ENCODE data around the gene FHIP2A. TPM values are rescaled to one million over a fixed set of nuclear protein-coding genes. Genes with fewer than 3 reads are reported as not detected.

FHIP2A gene
- total RNA-seq, 1 experiment from 2014 or later: 20.7 TPM

DNA sequence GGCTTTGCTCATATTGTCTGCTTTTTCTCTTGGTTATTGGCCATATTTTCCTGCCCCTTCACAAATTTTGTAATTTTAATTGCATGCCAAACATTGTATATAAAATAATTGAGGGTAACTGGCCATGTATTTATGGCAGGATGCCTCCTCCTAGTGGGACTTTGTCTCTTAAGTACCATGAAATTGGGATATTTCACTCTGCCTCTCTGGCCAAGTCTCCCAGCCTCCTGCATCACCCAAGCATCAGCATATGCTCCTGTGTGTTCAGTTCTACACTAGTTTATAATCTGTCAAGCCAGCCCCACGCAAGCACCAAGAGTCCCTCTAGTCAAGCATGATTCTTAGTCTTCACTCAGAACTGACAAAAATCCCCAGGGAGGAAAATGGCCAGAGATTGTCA lies 44.2 kb upstream of the FHIP2A start:
- Histone ChIP-seq H3K9ac (ENCODE audit: low read length) (no peak overlapping the region), H3K27me3 (ENCODE audit: insufficient read depth, low read length) (no peaks in the 10 kb centered on the region), H3K9me2 (ENCODE audit: insufficient read depth) (no peaks in the 10 kb centered on the region), H3K27ac (ENCODE audit: low read depth, low read length) (no peak overlapping the region), H3K9me3 (ENCODE audit: control insufficient read depth in 1 of 2, insufficient read depth in 1 of 2, low read depth in 1 of 2, low read length in 2 of 2) (no peaks in the 10 kb centered on the region), H3K4me1 (ENCODE audit: control insufficient read depth in 1 of 2, insufficient read depth in 2 of 2, low read length in 2 of 2) (peaks cover 26 to 27% of the 10 kb centered on the region in 2 experiments), H2AFZ (ENCODE audit: low read depth, low read length, poor library complexity, severe bottlenecking) (no peak overlapping the region), H3K36me3 (ENCODE audit: control insufficient read depth in 1 of 2, insufficient read depth in 2 of 2, low read length in 2 of 2) (no peaks in the 10 kb centered on the region), H3K4me2 (ENCODE audit: low read length) (no peak overlapping the region), H3K4me3 (replicated peaks in 1 of 2; ENCODE audit: low read depth in 1 of 2, low read length in 2 of 2) (no peak overlapping the region), H4K20me1 (ENCODE audit: insufficient read depth) (no peaks in the 10 kb centered on the region), H3K79me2 (ENCODE audit: insufficient read depth, low read length) (no peaks in the 10 kb centered on the region)
- ATAC-seq (no peak), DNase-seq (ENCODE audit: low read depth, low spot score) (no peak)
- peak; percentile 45; the same call in 1 of the 2 replicates for TF ChIP-seq RAD21 (IDR thresholded peaks at IDR 0.05; ENCODE audit: low read depth)
- TF ChIP-seq EZH2 (IDR thresholded peaks at IDR 0.05): no peak
- RAD21 ChIA-PET (ENCODE audit: low non-redundant PET in 1 of 2, low total read pairs in 2 of 2, uncharacterized antibody in 2 of 2, unreplicated experiment in 2 of 2): no interaction called here
- CTCF ChIA-PET: interaction anchor here (1.1 kb wide), 1 partner anchor 352 kb away, joined by 3 read pairs; no protein-coding TSS in a partner anchor
- BruUV-seq (replicated peaks): no TSS peak
- intact Hi-C loops (cut with micrococcal nuclease): no loop called here
- POLR2A ChIA-PET: no interaction called here

DNA sequence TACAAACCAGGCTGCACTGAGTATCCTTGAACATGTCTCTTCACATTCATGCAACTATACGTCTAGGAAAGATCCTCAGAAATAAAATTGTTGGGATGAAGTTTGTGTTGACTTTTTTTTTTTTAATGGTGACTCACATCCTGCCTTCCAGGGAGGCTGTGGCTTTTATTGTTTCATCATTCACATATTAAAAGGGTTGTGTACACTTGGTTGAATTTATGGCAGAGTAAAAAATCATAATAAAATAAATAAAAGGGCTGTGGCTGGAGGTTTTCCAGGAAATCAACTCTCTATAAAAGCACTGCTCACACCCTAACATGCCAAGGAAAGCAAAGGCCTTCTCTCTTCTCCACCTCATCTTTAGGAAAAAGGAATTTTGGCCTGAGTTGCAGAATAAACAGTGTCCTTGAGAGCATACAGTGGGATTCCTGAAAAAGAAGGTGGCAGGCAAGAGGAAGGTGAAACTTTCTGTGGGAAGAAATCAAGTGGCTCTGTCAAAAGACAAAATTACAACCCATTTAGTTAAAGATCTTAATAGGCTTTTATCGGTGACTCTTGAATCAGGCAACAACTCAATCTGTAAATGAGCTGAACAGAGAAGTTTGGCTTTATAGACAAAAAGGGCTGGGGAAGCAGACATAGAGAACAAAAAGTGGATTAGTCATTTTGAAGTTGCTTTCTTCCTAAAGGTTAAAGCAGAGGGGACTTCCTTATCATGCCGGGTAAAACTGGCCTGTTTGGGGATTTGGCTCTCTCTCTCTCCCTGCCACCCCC lies 41.6 kb upstream of the FHIP2A start:
- RAD21 ChIA-PET (ENCODE audit: low non-redundant PET in 1 of 2, low total read pairs in 2 of 2, uncharacterized antibody in 2 of 2, unreplicated experiment in 2 of 2): interaction anchor here in 1 of 2 experiments (1.0 kb wide), 1 partner anchor 85 kb away, joined by 3 read pairs; no protein-coding TSS in a partner anchor
- peaks cover 26 to 27% of the 10 kb centered on the region in 2 experiments for H3K4me1 ChIP-seq (ENCODE audit: control insufficient read depth in 1 of 2, insufficient read depth in 2 of 2, low read length in 2 of 2)
- no peaks in the 10 kb centered on the region for H3K27me3 ChIP-seq (ENCODE audit: insufficient read depth, low read length)
- peak overlapping the region; percentile 58 for H2AFZ ChIP-seq (ENCODE audit: low read depth, low read length, poor library complexity, severe bottlenecking)
- ATAC-seq (peak; percentile 82), DNase-seq (ENCODE audit: low read depth, low spot score) (peak; percentile 76)
- CTCF ChIA-PET: interaction anchor here (0.9 to 1.3 kb wide), 2 partner anchors 230 to 309 kb away, joined by 3 read pairs; no protein-coding TSS in a partner anchor
- no peaks in the 10 kb centered on the region for H3K79me2 ChIP-seq (ENCODE audit: insufficient read depth, low read length)
- no peaks in the 10 kb centered on the region for H3K36me3 ChIP-seq (ENCODE audit: control insufficient read depth in 1 of 2, insufficient read depth in 2 of 2, low read length in 2 of 2)
- no peaks in the 10 kb centered on the region for H3K9me2 ChIP-seq (ENCODE audit: insufficient read depth)
- intact Hi-C loops (cut with micrococcal nuclease): loop anchor here (10.0 kb wide), 2 partner anchors 145 to 345 kb away; no protein-coding TSS in a partner anchor
- H3K27ac ChIP-seq (ENCODE audit: low read depth, low read length): peak overlapping the region; percentile 49
- H3K9ac ChIP-seq (ENCODE audit: low read length): peak overlapping the region; percentile 6
- BruUV-seq (replicated peaks): no TSS peak
- H3K4me2 ChIP-seq (ENCODE audit: low read length): peak overlapping the region; percentile 56
- no peaks in the 10 kb centered on the region for H4K20me1 ChIP-seq (ENCODE audit: insufficient read depth)
- H3K4me3 ChIP-seq (replicated peaks in 1 of 2; ENCODE audit: low read depth in 1 of 2, low read length in 2 of 2): peak overlapping the region in 1 of 2 experiments; percentile 14; a peak in 1 of 4 replicates
- POLR2A ChIA-PET: no interaction called here
- H3K9me3 ChIP-seq (ENCODE audit: control insufficient read depth in 1 of 2, insufficient read depth in 1 of 2, low read depth in 1 of 2, low read length in 2 of 2): no peaks in the 10 kb centered on the region
- TF ChIP-seq POLR2AphosphoS5 (IDR thresholded peaks at IDR 0.05; ENCODE audit: low read depth, low read length) (peak; percentile 47; the same call in 1 of the 2 replicates), EGR1 (IDR thresholded peaks at IDR 0.05; ENCODE audit: low read depth) (no peak), FOSL1 (IDR thresholded peaks at IDR 0.05; ENCODE audit: low read depth) (peak; percentile 94), JUND (IDR thresholded peaks at IDR 0.05) (peak; percentile 95), EZH2 (IDR thresholded peaks at IDR 0.05) (no peak), RAD21 (IDR thresholded peaks at IDR 0.05; ENCODE audit: low read depth) (peak; percentile 39; the same call in 1 of the 2 replicates), TCF7L2 (IDR thresholded peaks at IDR 0.05; ENCODE audit: borderline replicate concordance, extremely low read depth, insufficient read depth, insufficient read length) (peak; percentile 76), CBX3 (IDR thresholded peaks at IDR 0.05; ENCODE audit: low read depth) (peak; percentile 77; the same call in 1 of the 2 replicates), ZNF274 (IDR thresholded peaks at IDR 0.05; ENCODE audit: low read depth, low read length) (no peak), YY1 (IDR thresholded peaks at IDR 0.05; ENCODE audit: extremely low read depth, insufficient replicate concordance, low read depth, low read length) (peak; percentile 33), CEBPB (IDR thresholded peaks at IDR 0.05; ENCODE audit: low read depth) (peak; percentile 95), POLR2A (IDR thresholded peaks at IDR 0.05; ENCODE audit: borderline replicate concordance, extremely low read depth, insufficient read depth, insufficient read length) (no peak), SRF (IDR thresholded peaks at IDR 0.05; ENCODE audit: low read depth) (peak; percentile 62; the same call in 1 of the 2 replicates), ZFX (IDR thresholded peaks at IDR 0.05) (no peak), ELF1 (IDR thresholded peaks at IDR 0.05; ENCODE audit: borderline replicate concordance, low read depth) (no peak), SP1 (IDR thresholded peaks at IDR 0.05; ENCODE audit: low read depth) (peak; percentile 93), SIN3A (IDR thresholded peaks at IDR 0.05; ENCODE audit: low read depth) (peak; percentile 52; the same call in 1 of the 2 replicates)
- TF ChIP-seq, protein P1, sequence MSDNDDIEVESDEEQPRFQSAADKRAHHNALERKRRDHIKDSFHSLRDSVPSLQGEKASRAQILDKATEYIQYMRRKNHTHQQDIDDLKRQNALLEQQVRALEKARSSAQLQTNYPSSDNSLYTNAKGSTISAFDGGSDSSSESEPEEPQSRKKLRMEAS (IDR thresholded peaks at IDR 0.05): peak; percentile 59
